Raji (cell line): ENCODE data around the gene C9.

Experiments used
- POLR2A ChIP-seq: IDR thresholded peaks from 2 replicates; pipeline ENCODE4 v1.6.1; 2011; ENCODE audit warnings: low read depth, low read length, control low read depth; ENCODE audit not compliant: insufficient read depth

C9 gene

DNA sequence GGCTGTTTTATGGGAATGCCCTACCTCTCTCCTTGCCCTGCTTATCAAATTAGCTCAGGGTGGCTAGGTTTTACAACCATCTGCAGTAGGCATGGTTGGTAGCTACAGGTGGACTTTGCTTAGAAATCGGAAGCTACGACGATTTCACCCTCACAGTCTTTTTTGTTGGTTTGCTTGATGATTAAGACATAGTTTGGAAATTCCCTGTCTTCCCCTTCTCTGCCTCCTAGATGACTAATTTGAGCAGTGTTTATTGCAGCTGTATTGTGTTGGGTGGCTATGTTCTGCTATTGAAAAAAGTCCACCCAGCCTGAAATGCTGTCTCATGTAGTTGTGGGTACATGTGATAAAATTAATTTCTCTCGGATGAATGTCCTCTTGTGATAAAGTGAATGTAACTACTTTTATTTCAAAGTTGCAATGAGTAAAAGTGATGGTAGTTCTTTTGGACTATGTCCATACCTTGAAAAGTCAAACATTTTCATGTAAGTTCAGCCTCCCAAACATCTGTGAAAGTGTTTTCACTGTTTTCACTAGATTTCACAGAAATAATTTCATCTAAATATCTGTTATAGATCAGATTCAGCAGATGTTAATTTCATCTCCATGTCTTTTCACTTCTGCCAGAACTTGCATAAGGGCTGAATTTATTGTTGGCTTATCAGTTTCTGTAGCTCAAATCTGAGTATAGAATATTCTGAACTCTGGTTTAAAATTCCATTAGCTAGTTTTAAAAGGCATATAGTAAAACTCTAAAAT lies 107.6 kb downstream of the C9 start:
- no peak for TF ChIP-seq POLR2A

DNA sequence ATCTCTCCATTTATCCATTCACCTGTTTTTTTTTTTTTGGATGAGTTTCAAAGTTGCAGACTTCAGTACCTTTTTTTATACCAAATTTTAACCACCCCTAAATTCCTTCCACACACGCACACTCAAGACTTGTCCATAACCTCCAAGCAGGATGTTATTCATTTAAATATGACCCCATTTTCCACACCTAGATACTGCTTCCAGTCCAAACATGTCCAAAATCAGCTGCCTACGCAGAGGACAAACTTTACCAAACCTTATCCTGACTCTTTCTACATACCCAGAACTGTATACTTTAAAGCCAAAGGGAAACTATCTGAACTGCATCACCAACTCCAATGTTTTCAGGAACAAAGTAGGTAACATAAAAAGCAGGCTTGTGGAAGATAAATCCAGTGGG lies 108.9 kb downstream of the C9 start:
- no peak for TF ChIP-seq POLR2A

DNA sequence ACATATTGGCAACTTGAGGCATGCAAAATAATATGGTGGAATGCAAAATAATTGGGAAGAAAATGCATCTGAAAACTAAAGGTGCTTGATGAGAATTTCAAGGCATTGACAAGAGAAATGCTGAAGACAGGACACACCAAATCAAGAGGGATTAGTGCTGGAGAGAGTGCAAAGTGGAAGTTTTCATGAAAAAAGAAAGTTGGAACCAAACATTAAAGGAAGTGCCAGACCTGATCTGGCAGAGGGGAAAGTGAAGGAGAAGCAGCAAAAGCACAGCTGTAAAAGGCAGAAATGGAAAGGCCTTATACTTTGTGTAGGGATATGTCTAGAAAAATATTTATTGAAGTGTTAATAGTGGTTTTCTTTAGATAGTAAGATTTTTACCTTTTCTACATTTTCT lies 109.6 kb downstream of the C9 start:
- TF ChIP-seq POLR2A = no peak

DNA sequence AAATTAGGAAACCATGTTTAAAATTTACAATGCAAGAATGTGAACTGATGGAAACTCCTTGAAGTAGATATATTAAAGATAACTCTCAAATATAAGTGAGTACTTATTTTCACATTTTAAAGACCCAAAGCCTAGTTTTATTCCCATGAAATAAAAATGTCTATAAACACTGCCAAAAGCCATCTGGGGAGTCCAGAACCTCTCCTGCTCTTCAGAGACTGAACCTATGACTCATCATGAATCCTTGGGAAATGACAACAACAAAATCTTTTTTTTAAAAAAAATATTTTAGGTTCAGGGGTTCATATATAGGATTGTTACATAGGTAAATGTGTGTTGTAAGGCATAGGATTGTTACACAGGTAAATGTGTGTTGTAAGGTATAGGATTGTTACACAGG lies 111.1 kb downstream of the C9 start:
- TF ChIP-seq POLR2A = no peak

DNA sequence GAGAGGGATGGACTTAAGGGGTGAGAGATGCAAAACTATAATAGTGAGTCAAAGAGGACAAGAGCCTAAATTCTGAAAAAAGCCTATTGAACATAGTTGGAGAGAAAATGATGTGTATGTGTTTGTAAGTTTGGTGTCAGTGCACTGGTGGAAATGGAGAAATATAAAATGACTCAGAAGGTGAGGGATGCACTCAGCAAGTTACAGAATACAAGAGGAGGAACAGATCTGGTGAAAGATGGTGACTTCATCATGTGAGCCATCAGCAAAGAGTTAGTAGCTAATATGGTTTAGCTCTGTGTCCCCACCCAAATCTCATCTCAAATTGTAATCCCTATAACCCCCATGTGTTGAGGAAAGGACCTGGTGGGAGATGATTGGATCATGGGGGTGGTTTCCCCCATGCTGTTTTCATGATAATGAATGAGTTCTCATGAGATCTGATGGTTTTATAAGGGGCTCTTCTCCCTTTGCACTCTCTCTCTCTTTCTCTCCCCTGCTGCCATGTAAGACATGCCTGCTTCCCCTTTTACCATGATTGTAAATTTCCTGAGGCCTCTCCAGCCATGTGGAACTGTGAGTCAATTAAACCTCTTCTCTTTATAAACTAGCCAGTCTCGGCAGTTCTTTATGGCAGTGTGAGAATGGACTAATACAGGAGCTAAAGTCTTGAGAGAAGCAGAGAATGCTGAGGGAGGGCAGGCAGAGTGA lies 114.6 kb downstream of the C9 start:
- TF ChIP-seq POLR2A = no peak

DNA sequence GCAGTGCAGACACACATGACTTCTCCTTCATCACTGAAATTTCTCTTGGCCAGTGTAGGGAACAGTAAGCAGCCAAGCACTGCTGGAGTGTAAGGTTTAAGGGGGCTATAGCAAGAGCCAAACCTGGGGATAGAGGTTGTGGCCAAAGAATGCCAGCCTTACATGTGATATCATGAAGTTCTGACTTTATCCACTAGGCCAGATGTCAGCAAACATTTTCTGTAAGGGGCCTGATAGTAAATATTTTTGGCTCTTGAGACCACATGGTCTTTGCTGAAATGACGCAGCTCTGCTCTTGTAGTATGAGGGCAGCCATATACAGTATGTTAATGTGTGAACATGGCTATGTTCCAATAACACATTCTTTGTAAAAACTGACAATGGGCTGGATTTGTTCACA lies 115.2 kb downstream of the C9 start:
- TF ChIP-seq POLR2A = no peak

DNA sequence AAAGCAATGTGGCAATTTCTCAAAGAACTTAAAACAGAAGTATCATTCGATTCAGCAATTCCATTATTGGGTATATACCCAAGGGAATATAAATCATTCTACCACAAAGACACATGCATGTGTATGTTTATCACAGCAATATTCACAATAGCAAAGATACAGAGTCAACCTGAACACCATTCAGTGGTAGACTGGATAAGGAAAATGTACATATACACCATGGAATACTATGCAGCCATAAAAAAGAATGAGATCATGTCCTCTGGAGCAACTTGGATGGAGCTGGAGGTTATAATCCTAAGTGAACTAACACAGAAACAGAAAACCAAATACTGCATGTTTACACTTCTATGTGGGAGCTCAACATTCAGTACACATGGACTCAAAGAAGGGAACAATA lies 123.5 kb downstream of the C9 start:
- TF ChIP-seq POLR2A = no peak

DNA sequence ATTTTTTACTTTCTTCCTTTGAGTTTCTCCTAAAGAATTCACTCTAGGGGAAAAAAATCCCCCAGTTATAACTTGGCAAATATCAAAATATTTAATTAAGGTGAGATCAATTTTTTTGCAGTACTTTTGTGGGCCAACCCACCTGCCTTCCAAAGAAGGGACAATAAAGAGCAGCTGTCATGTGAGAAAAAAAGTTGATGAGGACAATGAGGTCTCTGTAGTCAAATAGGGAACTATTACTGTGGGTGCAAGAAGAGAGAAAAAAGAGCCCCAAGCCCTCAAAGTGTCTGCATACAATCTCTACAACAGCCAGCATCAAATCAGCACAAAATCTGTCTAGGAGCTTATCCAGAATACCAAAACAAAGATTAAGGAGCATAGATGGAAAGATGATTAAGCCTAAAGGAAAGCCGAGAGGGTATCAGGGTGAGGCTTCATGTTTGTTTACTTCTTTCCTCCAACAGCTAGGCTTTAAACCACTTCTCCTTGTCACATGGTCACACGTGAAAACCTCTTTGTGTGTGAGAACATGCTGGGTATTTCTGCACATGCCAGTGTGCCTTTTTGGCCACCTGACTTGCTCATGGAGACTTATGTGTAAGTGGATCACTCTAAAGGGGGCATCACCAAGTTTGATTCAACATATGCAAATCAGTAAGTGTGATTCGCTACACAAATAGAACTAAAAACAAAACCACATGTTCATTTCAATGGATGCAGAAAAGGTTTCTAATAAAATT lies 125.8 kb downstream of the C9 start:
- TF ChIP-seq POLR2A = no peak

DNA sequence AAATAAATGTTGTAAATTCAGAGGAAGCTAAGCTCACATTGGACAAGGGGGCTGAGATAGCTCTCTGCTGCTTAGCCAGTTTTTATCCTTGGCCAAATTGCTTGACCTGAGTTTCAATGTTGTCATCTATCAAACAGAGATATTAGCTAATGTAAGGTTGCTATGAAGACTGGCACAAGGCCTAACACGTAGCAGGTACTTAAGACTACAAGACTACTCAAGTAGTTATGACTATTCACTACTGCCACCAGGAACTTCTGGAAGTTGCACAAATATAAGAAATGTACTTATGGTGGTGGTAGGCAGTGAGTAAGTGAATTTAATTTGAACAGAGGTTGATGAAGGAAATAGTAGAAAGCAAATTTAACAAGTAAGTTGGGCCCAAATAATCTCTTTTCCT lies 127.6 kb downstream of the C9 start:
- no peak for TF ChIP-seq POLR2A

DNA sequence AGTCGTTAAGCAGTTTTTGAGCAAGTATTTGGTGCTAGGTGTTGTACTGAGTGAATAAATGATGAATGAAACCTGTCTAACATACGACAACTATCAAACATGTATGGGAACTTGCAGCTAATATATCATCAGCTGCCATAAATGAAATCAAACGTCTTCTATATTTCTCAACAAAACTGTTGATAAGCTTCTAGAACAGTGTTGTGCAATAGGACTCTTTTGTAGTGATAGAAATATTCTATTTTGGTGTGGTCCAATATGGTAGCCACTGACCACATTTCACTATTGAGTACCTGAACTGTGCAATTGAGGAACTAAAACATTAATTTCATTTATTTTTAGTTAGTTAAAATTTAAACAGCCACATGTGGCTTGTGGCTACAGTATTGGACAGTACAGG lies 128.6 kb downstream of the C9 start:
- no peak for TF ChIP-seq POLR2A
